ENCODE data around the gene PPIF.

Gene PPIF

GRCh38 chr10:79313911-79314439, 33.3 kb upstream of the PPIF start:
- DNase-seq: no peak

DNA sequence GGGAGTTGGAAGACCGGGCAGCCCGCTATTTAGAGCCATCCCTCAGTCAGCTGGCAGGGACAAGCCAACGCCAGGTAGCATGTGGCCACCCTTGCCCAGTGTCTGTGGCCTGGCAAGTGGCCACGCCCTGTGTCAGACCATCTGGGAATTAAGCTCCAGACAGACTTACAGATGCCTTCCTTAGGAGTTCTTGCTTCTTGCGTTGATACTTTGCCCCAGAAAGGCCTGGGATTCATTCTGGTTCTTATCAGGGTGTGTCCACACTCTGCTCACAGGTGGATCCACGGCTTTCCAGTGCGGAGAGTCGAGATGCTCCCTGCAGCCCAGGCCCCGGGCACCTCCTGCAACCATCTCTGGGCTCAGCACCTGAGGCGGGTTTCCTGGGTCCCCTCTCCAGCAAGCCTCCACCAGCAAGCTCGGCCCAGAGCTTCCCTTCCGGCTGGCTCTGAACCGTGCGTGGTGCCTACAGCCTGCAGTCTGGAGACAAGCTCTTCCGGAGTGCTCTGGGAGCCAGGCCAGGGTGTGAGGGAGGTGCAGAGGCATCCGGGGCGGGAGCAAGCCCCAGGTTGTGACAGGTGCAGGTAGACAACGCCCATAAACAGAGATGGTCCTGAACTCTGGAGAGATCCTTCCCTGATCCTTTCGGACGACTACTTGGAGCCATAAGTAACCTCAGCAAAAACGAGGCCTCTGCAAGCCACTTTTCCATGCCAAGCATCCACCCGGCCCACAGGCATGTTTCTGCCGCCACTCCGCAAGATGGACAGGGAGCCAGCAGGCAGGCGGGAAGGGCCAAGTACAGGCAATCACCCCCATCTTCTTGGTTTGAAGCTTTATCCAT, 32.3 kb upstream of the PPIF start:
- no peak for DNase-seq

DNA sequence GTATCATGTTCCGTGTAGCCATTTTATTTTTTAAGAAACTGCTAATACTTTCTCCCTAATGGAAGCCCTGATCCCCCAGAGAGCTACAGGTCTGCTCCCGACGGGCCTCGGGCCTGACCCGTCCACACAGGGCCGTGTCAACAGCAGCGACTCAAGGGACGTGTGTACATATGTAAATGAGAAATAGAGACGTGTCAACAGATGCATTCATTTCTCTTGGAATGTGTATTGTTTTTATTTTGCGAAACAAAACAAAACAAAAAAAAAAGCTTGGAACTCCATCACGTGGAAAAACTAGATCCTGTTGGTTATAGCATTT, 31.7 kb upstream of the PPIF start:
- no peak for DNase-seq

DNA sequence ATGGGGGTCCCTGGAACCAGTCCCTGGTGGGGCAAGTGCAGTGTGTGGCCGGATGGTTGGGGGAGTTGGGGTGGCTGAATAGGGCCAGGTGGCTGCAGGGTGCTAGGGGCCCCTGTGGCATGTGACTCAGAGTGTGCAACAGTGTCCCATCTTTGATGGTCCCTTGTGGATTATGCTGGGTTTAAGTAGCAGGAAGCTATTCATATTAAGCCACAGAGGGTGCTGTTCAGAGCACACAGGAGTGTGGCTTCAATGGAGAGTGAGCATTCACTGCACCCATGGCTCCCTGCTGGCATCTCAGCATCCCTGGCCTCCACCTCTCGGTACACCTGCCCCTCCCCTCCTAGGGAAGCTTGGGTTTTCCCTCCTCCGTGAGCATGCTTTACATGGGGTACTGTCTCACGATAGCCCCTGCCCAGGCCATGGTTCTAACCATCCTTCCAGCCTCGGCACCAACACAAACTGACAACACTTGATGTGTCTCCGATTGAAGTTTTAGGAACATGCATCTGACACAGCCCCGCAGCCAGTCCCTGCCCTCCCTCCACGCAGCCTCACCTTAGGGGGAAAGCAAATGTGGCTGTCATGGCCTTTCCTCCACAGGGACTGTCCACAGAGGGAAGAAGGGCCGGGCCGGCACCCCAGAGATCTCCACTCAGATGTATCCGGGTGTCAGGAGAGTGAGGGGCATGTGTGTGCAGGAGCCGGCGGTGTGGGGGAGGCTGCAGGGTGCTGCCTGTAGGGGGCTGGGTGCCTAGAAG, 30.4 kb upstream of the PPIF start:
- no peak for DNase-seq

GRCh38 chr10:79318369-79318768, 28.9 kb upstream of the PPIF start:
- no peak for DNase-seq

GRCh38 chr10:79319115-79319771, 28.0 kb upstream of the PPIF start:
- no peak for DNase-seq

GRCh38 chr10:79320316-79320715, 27.0 kb upstream of the PPIF start:
- DNase-seq: no peak

DNA sequence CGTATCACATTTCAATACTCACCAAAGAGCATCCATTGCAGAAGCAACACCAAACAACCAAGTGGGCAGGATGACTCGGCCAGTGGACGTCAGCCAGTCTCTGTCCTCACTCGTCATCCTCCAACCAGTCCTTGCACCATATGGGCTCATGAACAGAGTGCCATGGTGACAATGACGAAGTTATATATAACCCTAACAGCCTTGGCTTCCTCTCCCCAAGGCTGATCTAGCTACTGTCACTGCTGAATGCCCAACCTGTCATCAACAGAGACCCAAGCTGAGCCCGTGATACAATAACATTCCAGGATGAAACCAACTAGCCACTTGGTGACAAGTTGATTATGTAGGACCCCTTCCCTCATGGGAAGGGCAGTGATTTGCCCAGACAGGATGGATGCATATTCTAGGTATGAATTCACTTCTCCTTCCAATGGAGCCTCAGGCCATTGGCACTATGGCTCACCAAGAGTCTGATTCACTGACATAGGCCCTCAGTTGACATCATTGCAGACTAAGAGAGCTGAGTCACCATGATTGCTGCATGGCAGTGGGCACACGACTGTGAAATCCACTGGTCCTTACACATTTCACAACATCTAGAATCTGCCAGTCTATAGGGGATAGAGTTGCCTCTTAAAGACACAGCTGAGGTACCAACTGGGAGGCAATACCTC, 26.3 kb upstream of the PPIF start:
- no peak for DNase-seq

- no peak for DNase-seq
Measured at GRCh38 chr10:79321494-79321882, 25.8 kb upstream of the PPIF start.

DNA sequence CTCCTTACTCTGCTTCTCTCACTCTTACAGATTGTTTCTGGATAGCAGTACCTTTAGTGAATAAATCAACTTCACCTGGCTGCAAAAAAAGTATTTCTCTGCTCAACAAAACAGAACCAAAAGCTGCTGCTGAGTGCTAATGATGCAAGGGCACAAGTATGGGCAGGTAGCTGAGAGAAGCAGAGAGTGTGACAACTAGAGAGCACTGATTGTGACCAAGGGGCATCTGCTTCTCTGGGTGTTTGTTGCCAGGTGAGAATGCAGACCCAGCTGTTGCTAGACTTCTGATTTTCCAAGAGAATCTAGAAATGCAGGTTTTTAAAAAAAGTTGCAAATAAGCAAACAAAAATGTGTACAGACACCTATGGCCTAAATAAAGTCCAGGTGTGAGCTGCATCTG, 25.3 kb upstream of the PPIF start:
- DNase-seq: no peak

DNA sequence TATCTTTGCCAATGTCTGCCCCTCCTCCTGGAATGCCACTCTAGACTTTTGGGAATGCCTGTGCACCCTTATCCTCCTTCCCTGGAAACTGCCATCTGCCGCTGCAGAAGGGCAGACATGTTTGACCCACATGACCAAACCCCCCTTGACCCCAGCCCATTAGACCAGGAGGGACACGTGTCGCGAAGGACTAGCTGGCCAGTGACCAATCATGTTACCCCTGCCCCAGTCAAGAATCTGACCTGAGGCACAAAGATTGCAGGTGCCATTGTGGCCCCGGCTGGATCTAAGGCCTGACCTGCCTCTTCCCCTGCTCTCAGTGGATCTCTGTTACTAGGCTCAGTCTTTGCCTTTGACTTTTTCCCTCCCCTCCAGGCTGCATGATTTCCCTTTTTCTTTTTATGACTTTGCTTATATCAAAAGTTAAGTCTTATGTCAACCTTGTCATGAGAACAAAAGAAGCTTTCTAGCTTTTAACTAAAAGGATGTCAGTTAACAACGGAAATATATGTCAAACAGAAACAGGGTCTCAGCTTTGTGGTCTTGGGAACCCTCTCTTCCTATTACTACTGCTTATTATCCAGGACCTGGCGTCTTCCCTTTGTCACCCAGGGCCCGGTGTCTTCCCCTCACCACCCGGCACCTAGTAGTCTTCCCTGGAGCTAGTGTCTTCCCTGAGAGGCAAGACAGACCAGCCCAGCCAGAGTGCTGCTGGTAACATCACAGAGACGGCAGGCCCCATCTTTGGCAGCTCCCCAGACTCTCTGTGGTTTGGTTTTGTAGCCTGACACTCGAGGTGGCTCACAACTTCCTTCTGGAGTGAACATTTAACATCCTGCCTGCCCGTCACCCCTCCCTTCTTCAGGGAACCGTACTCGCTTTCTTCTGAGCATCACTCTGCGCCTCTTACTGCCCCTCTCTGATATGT, 24.4 kb upstream of the PPIF start:
- no peak for DNase-seq

DNA sequence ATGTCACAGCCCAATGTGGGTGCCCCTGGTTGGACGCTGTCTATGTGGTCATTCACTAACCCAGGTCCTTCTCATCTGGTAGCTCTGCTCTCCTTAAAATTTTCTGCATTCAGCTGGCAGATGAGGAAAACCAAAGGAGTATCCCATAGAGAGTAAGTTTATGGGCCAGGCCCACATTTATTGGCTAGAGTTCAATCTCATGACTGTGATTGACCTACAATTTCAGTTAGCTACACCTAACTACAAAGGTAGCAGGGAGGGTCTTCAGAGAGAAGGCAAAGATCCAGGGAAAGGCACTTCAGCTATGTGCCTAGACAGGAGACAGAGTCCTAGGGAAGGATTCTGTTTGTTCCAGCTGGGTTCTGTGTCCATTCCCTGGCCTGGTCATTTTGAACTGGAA, 23.7 kb upstream of the PPIF start:
- DNase-seq: no peak

DNA sequence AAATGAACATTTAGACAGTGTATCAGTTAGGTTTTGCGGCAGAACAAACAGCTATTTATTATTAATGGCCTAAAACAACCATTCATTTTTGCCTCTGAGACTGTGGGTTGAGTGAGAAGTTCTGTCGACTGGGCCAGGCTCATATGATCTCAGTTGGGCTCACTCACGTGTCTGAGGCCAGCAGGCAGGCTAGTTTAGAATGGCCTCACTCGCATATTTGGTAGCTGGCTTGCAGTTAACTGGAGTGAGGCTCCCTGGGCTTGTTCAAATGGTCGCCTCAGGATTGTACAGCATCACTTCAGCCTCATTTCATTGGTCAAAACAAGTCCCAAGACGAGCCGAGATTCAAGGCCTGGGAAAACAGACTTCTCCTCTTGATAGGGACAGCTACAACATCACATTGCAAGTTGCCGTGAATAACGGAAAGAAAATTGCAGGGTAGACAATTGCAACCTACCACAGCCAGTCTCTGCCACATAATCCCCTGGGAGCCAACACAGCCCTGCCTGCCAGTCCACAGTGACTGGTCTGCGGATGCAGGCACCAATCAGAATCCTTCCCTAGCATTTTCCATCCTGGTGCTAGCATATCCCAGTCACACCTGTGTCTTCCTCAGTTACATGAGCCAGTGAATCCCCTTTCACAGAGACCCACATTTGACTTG, 23.1 kb upstream of the PPIF start:
- DNase-seq: no peak

- no peak for DNase-seq
Measured at GRCh38 chr10:79326361-79327089, 20.7 kb upstream of the PPIF start.

GRCh38 chr10:79327090-79327457, 20.2 kb upstream of the PPIF start:
- DNase-seq: no peak

- DNase-seq: no peak
Measured at GRCh38 chr10:79328147-79328701, 19.0 kb upstream of the PPIF start.

GRCh38 chr10:79328737-79329504, 18.3 kb upstream of the PPIF start:
- DNase-seq: no peak

DNA sequence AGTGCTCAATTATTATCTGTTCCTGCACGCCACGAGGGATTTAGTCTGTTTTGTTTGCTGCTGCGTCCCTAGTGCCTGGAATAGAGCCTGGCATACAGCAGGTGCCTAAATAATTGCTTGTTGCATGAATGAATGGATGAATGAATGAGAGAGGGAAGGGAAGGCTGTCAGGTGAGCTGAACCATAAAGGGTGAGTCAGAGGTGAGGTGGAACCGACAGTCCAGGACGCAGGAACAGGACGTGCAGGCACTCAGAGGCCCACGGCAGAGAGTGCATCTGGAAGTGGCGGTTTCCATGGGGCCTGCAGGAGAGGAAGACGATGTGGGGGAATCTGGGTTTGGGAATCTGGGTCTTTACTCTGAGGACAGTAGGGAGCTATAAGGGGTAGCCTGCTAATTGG, 17.7 kb upstream of the PPIF start:
- no peak for DNase-seq

- no peak for DNase-seq
Measured at GRCh38 chr10:79331226-79331625, 16.0 kb upstream of the PPIF start.

DNA sequence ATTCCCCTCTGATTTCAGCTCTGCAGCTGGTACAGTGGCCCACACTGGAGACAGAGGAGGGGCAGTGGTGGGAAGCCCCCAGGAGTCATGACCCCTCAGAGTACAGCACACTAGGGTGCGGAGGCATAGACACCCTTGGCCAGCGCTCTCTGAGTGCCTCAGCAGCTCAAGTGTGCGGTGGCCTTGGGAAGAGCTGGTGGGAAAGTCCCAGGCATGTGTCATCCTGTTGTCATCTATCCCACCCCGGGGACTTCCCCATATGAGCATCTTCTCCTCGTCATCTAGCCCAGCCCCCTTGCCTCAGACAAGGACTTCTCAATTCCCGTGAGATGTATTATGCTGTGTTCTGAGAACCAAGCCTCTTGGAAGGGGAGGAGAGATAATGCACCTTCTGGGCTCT, 15.6 kb upstream of the PPIF start:
- DNase-seq: no peak
